NCI-H82 treated with DMSO at 0.1 percent for 48 hours (cell line): ENCODE results near the gene SMIM30.

Source experiments
- DNase-seq: peaks from one replicate; lab custom pipeline; 2025; ENCODE audit not compliant: unreplicated experiment; lab: John Stamatoyannopoulos, UW

The SMIM30 gene

GRCh38 chr7:113109718-113110117, 8.6 kb downstream of the SMIM30 start:
- no peak for DNase-seq

DNA sequence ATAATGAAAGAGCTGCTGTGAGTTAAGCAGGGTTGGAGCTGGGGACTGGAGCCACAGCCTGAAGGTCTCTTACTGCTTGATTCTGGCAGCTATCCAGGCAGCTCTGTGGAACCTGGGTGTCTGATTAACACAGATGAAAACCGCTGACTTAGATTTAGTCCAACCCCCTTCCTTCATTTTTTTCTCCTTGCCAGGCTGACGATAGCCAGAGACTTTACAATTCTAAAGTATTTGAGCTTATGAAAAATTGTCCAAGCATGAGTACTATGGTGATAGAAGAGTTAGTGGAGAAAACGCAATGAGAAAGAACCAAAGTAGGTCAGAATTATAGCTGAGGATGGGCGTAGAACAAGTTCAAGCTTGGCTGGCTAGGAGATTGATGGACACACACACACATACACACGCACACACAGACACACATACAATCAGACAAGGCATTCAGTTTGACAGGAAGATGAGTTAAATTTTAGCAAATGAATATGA, 18.2 kb downstream of the SMIM30 start:
- peak; percentile 53 for DNase-seq

- no peak for DNase-seq
Observed at GRCh38 chr7:113099284-113099919, 19.0 kb downstream of the SMIM30 start.

- DNase-seq: peak; percentile 80
Observed at GRCh38 chr7:113094517-113095249, 23.7 kb downstream of the SMIM30 start.

- DNase-seq: no peak
Observed at GRCh38 chr7:113093561-113093960, 24.8 kb downstream of the SMIM30 start.

GRCh38 chr7:113092762-113093161, 25.6 kb downstream of the SMIM30 start:
- peak; percentile 90 for DNase-seq

DNA sequence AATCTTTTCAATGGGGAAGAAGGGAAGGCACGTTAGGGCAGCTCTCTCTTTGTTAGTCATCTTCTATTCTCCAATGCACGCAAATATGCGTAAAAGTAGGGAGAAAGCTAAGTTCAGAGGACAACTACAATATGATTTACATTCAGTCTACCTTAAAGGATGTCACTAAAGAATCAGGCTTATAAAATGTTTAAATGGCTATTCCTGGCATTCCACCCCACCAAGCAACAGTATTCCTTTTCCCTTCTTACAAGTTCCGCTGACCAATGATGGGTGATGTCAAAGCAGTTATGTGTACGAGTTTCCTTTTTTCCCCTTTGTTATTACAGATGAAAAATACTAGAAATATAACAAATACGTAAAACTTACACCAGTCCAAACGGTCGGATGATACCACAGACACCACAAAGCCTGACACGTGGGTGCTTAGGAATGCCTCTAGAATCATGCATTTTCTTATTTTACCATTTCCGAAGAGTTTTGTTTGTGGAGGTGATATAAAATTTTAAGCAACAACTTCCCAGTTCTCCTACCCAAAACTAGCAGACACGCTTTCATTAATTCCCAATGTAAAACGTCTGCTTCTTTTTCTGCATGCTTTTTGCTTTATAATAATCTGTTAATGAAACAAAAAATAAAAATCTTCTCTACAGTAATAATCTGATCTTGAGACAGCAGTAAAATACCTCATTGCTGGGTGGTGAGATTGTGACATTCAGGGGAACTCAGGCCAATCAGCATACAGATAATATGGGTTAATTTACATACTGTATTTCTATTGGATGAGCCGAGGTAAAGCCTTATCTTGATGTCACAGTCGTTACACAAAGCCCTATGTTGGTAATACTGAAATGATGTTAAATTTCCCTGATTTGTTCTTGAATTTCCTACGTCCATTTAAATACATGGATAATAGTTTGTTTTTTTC, 31.0 kb downstream of the SMIM30 start:
- DNase-seq: peak; percentile 33

DNA sequence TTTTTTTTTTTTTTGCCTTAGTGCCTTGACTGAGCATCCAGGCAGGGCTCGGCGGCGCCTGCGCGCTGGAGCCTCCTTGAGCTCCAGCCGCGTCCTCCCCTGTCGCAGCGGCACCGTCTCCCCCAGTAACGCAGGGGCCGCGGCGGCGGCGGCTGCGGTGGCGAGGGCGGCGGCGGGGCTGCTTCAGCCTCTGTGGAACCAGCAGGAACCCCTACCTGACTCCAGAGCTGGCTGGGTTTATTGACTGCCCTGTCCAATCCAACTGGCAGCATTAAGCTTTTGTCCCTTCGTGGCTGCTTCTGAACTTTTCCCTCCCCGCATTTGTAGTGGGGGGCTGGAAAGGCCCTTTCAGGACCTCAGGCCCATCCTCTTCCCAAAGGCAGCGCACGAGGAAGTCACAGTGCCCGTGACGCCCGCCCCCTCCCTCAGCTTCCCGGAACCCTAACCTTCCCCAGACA, 31.9 kb downstream of the SMIM30 start, which contains the start of gene GPR85:
Gene GPR85, minus strand, starts transcription at position 397 of the 458 bp plus-strand sequence. CDS start 2,106 bp downstream, outside the sequence.
- peak; percentile 43 for DNase-seq

DNA sequence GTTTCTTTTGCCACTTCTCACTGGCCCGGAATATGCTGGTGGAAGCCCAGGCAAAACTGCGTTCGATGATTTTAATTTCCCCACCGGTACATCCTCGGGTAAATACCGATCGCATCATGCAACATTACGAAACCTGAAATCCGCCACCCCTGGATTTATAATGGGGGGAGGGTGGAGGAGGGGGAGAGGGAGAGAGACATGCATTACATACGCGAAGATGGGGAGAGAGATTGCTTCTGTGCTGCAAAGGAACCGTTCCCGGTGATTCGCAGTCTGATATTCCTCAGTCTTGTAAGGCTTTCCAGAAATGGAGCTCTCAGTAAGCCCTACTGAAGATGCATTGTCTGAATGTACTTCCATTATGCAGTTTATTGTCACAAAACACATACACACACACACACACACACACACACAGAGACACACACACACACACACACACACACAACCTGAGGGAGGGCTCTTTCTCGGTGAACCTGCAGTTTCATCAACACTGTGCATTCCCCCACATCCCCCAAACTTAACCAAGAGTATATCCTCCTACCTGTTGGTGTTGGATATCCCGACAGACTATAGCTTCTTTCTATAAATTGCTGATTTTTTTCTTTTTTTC, 32.5 kb downstream of the SMIM30 start:
- peak; percentile 44 for DNase-seq

GRCh38 chr7:113084496-113085172, 33.7 kb downstream of the SMIM30 start:
- DNase-seq: no peak

DNA sequence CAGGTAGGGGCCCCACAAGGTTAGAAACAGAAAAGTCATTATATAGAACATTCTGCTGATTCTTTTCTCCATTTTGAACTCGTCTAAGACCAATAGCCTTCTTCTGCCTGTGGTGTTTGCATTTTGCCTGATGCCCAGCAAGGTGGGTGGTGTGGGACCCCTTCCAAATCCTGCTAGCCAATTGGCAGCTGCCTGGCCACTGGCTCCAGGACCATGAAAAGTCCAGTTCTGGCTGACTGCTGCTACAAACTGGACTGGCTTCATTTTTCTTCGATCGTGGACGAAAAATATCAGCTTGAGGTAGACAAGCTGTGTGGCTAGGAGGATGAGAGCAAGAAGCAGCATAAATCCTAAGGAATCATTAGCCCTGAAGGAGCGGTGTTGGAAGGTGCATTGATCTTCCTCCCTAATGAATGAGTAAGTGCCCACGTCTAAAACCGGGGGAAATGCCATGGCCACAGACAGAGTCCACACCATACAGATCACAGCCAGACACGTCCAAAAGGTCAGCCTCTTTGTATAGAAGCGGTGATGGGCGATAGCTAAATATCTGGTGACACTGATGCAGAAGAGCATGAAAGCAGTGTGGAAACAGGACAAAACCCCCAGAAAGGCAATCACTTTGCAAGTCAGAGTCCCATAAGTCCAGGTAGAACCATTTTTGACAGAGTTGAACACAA, 34.4 kb downstream of the SMIM30 start:
- DNase-seq: no peak

DNA sequence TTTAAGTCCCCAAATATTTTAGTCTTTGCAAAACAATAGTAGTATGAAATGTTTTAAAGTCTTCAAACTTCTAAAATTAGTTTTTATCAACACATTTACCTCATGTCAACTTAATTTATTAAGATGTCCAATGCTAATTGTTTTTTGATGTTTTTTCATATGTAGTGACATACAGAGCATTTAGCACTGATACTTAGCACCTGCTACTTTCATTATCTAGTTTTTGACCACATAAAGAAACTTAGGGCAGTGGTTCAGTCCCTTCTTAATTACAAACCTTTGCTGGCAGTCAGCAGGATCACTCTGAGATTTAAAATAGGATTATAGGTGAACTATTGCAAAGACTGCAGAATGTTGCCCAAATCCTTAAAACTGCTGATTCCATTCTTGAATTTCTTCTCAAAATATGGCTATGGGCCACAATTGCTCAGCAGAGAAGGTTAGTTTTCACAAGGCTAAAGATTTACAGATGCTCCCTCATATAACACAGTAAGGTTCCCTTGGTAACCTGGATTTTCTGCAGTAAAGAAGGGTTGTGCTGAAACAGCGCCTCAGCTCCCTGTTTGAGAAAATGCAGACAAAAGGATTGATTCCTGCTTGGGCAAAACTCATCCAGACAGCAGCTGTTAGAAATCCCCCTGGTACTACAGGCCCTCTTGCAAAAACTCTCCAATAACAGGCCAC, 35.1 kb downstream of the SMIM30 start:
- DNase-seq: no peak

DNA sequence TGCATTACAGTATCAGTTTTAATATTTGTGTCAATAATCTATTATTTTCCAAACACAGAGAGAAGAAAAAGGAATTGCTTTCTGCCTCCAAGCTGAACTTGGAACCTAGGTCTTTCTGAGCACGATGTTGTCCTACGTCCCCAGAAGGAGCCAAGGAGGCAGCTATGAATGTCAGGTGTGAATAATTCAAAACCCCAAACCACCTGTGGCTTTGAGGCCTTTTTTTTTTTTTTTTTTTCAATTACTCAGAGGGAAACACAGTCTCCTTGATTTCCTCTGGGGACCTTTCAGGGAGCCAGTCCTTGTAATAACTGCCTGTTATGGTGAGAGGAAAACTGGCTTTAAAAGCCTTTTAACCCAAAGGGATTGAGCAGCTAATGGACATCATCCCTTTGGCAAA, 40.0 kb downstream of the SMIM30 start:
- DNase-seq: no peak

- DNase-seq: no peak
Observed at GRCh38 chr7:113076703-113077102, 41.7 kb downstream of the SMIM30 start.

- no peak for DNase-seq
Observed at GRCh38 chr7:113071465-113071864, 46.9 kb downstream of the SMIM30 start.
